Vagina (tissue), 2 donors: ENCODE results near the gene ARHGEF11. TPM values are rescaled to one million over a fixed set of nuclear protein-coding genes. Genes with fewer than 3 reads are reported as not detected.

Experiments
- DNase-seq, 2 donors: peaks; one replicate each; pipeline ENCODE4 v3.0.0-alpha.2; 2017; ENCODE audit errors: extremely low spot score in 2 of 2
- H3K27ac ChIP-seq: fragments of 200-600 bp; sonication (generic); one replicate; pipeline ENCODE4 v1.5.1; 2019
- H3K27me3 ChIP-seq: fragments of 200-600 bp; sonication (generic); one replicate; pipeline ENCODE4 v1.5.1; 2019
- H3K36me3 ChIP-seq, 2 donors: fragments of 200-600 bp; sonication (generic); one replicate each; pipeline ENCODE4 v1.5.1; 2017 to 2019
- H3K4me1 ChIP-seq: fragments of 200-600 bp; sonication (generic); one replicate; pipeline ENCODE4 v1.5.1; 2019
- H3K4me3 ChIP-seq, 2 donors: fragments of 200-600 bp; sonication (generic); 1 replicate in 1 of 2; 2 replicates in 1 of 2; pipeline ENCODE4 v1.5.1; 2016 to 2019
- H3K9me3 ChIP-seq: fragments of 200-600 bp; sonication (generic); one replicate; pipeline ENCODE4 v1.5.1; 2019
- POLR2A ChIP-seq, 2 donors: fragments of 450-650 bp; IDR thresholded peaks; one replicate each; pipeline ENCODE4 v1.6.1; 2017; ENCODE audit warnings: antibody characterized with exemption in 2 of 2, mild to moderate bottlenecking in 2 of 2, moderate library complexity in 2 of 2
- POLR2AphosphoS5 ChIP-seq, 2 donors: sonication (generic); formaldehyde crosslinking; IDR thresholded peaks; one replicate each; pipeline ENCODE4 v1.9.0; 2017; ENCODE audit warnings: antibody characterized with exemption in 2 of 2, mild to moderate bottlenecking in 2 of 2, low read depth in 1 of 2; ENCODE audit not compliant: insufficient read depth in 1 of 2
- intact Hi-C: fragments of 100-400 bp; cut with DNase I; formaldehyde crosslinking; loops from one replicate; pipeline ENCODE4 v1.15.1; 2023
- total RNA-seq: library from RNA; depleted of rRNA; stranded (reverse); fragments of >200 nt; gene quantifications from one replicate; pipeline ENCODE4 v1.2.3, GENCODE V29; 2016
- TF ChIP-seq, protein P1 (sequence below), 3 experiments: fragments of 450-650 bp in 2 of 3; fragments of 200-600 bp in 1 of 3; sonication (generic) in 1 of 3; IDR thresholded peaks; one replicate each; pipeline ENCODE4 v1.5.1; 2017 to 2019; ENCODE audit warnings: antibody characterized with exemption in 3 of 3, mild to moderate bottlenecking in 2 of 3, moderate library complexity in 2 of 3

The ARHGEF11 gene
- total RNA-seq, 1 donor from 2014 or later: 29.2 TPM

DNA sequence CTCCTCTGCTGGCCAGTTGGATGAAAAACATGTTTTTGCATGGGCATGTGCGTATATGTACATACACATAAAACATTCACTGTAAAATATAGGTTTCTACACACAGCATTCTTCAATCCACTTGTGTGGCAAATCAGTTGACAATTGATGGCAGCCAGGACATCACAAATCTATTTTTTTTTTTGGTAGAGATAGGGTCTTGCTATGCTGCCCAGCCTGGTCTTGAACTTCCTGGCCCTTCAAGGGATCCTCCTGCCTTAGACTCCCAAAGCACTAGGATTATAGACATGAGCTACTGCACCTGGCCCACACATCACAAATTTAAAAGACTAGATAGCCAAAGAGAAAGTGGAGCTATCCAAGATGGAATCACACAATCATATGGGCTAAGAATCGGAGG is 39.6 kb downstream of the ARHGEF11 start:
- H3K9me3 ChIP-seq: no peaks in the 10 kb centered on the region
- intact Hi-C loops: no loop called here
- H3K4me1 ChIP-seq: peaks cover 20% of the 10 kb centered on the region

DNA sequence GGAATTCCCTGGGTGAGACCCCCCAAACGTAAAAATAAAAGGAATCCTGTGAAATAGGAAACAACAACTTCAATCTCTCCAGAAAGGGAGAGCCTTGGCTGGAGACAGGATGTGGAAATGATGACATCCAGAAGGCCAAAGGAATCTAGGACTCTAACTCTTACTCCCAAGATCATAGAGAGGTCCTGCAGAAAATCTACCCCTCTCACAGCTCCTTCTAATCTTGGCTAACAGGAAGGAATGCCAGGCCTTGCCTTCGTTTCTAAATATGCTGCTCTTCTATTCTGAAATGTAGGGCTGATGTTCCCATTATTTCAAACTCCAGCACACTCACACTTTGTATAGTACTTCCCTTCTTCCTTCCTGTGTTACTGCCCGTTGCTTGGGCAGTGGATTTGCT is 40.7 kb downstream of the ARHGEF11 start:
- Histone ChIP-seq H3K36me3 (no peaks in the 10 kb centered on the region), H3K27ac (no peak overlapping the region), H3K27me3 (no peaks in the 10 kb centered on the region), H3K4me1 (peaks cover 20% of the 10 kb centered on the region), H3K9me3 (no peaks in the 10 kb centered on the region), H3K4me3 (no peak overlapping the region)
- DNase-seq: no peak
- intact Hi-C loops: no loop called here
- TF ChIP-seq POLR2A (IDR thresholded peaks at IDR 0.05): no peak
- TF ChIP-seq, protein P1, sequence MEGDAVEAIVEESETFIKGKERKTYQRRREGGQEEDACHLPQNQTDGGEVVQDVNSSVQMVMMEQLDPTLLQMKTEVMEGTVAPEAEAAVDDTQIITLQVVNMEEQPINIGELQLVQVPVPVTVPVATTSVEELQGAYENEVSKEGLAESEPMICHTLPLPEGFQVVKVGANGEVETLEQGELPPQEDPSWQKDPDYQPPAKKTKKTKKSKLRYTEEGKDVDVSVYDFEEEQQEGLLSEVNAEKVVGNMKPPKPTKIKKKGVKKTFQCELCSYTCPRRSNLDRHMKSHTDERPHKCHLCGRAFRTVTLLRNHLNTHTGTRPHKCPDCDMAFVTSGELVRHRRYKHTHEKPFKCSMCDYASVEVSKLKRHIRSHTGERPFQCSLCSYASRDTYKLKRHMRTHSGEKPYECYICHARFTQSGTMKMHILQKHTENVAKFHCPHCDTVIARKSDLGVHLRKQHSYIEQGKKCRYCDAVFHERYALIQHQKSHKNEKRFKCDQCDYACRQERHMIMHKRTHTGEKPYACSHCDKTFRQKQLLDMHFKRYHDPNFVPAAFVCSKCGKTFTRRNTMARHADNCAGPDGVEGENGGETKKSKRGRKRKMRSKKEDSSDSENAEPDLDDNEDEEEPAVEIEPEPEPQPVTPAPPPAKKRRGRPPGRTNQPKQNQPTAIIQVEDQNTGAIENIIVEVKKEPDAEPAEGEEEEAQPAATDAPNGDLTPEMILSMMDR (IDR thresholded peaks at IDR 0.05): no peak
- TF ChIP-seq POLR2AphosphoS5 (IDR thresholded peaks at IDR 0.05; ENCODE audit: insufficient read depth in 1 of 2, low read depth in 1 of 2): no peak

More for the DNA sequence above, 39.6 kb downstream of the ARHGEF11 start:
- Histone ChIP-seq H3K27ac (no peak overlapping the region), H3K4me3 (no peak overlapping the region), H3K36me3 (no peaks in the 10 kb centered on the region), H3K27me3 (no peaks in the 10 kb centered on the region)
- TF ChIP-seq, protein P1 (IDR thresholded peaks at IDR 0.05): no peak
- TF ChIP-seq POLR2AphosphoS5 (IDR thresholded peaks at IDR 0.05; ENCODE audit: insufficient read depth in 1 of 2, low read depth in 1 of 2) (no peak), POLR2A (IDR thresholded peaks at IDR 0.05) (no peak)
- no peak for DNase-seq

DNA sequence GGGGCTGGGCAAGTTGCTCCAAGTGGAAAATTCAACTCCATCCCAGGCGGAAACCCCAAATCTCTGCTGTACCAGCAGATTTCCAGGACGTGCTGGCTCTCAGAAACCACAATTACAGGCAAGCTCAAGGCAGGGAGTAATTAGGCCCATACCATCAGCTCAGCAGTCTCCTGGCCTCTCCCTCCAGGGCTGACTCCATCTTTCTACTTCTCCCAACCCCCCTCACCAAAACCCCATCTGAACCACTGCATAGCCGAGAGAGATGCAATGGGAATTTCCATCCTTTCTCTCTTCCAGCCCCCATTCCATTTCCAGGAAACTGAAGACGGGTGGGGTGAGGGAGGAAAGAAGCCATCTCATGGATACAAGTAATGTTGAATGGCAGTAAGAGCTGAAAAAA is 41.2 kb downstream of the ARHGEF11 start:
- Histone ChIP-seq H3K4me1 (peaks cover 18% of the 10 kb centered on the region), H3K4me3 (no peak overlapping the region), H3K36me3 (no peaks in the 10 kb centered on the region), H3K9me3 (no peaks in the 10 kb centered on the region), H3K27ac (no peak overlapping the region), H3K27me3 (no peaks in the 10 kb centered on the region)
- TF ChIP-seq, protein P1 (IDR thresholded peaks at IDR 0.05): no peak
- no peak for TF ChIP-seq POLR2A (IDR thresholded peaks at IDR 0.05)
- TF ChIP-seq POLR2AphosphoS5 (IDR thresholded peaks at IDR 0.05; ENCODE audit: insufficient read depth in 1 of 2, low read depth in 1 of 2): no peak
- no peak for DNase-seq
- intact Hi-C loops: no loop called here

DNA sequence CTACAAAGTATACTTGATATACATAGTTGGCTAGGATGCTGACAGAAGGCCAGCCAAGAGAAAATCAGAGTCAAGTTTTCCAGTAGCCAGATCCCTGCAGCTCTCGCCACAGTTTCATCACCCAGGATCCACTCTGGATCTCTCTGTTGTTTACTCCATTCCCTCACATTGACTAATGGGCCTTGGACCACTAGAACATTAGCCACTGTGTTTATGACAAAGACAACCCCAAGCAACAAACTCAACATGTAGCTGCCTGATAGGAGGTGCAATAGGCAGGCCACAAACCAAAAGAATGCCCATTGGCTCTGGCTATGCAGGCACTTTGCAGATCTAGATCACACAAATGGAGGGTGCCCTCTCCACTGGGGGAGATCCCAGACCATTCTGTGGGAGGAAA is 44.2 kb downstream of the ARHGEF11 start:
- DNase-seq: no peak
- H3K27ac ChIP-seq: no peak overlapping the region
- no peaks in the 10 kb centered on the region for H3K9me3 ChIP-seq
- peaks cover 8% of the 10 kb centered on the region for H3K4me1 ChIP-seq
- H3K36me3 ChIP-seq: no peaks in the 10 kb centered on the region
- H3K27me3 ChIP-seq: no peaks in the 10 kb centered on the region
- TF ChIP-seq POLR2A (IDR thresholded peaks at IDR 0.05) (no peak), POLR2AphosphoS5 (IDR thresholded peaks at IDR 0.05; ENCODE audit: insufficient read depth in 1 of 2, low read depth in 1 of 2) (no peak)
- TF ChIP-seq, protein P1 (IDR thresholded peaks at IDR 0.05): no peak
- no peak overlapping the region for H3K4me3 ChIP-seq
- intact Hi-C loops: no loop called here

DNA sequence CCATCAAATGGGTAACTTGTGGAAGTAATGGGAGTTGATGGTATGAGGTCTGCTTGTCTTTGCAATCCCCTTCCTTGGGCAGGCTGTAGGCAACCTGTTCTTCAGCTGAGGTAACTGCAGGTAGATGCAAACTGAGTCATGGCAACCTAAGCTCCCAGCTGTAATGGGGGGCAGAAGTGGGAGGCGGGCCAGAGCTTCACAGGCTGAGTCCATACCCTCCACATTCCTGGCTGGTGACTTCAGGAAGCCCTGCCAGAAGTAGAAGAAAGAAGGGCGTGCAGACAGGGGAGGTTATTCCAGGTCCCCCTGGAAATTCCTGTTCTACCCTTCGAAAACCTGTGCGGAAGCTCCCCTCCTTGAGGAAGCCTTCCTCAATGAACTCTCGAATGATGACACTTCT is 44.9 kb downstream of the ARHGEF11 start:
- H3K27ac ChIP-seq: no peak overlapping the region
- intact Hi-C loops: no loop called here
- no peak overlapping the region for H3K4me3 ChIP-seq
- H3K9me3 ChIP-seq: no peaks in the 10 kb centered on the region
- DNase-seq: no peak
- H3K27me3 ChIP-seq: no peaks in the 10 kb centered on the region
- no peaks in the 10 kb centered on the region for H3K36me3 ChIP-seq
- peaks cover 8% of the 10 kb centered on the region for H3K4me1 ChIP-seq
- TF ChIP-seq POLR2A (IDR thresholded peaks at IDR 0.05) (no peak), POLR2AphosphoS5 (IDR thresholded peaks at IDR 0.05; ENCODE audit: insufficient read depth in 1 of 2, low read depth in 1 of 2) (no peak)
- TF ChIP-seq, protein P1 (IDR thresholded peaks at IDR 0.05): no peak
